HK-2 (cell line): ENCODE results near the gene ZNF516.

Experiments
- DNase-seq: peaks from one replicate; pipeline ENCODE4 v3.0.0-alpha.2; 2018; ENCODE audit not compliant: unreplicated experiment

Gene ZNF516

DNA sequence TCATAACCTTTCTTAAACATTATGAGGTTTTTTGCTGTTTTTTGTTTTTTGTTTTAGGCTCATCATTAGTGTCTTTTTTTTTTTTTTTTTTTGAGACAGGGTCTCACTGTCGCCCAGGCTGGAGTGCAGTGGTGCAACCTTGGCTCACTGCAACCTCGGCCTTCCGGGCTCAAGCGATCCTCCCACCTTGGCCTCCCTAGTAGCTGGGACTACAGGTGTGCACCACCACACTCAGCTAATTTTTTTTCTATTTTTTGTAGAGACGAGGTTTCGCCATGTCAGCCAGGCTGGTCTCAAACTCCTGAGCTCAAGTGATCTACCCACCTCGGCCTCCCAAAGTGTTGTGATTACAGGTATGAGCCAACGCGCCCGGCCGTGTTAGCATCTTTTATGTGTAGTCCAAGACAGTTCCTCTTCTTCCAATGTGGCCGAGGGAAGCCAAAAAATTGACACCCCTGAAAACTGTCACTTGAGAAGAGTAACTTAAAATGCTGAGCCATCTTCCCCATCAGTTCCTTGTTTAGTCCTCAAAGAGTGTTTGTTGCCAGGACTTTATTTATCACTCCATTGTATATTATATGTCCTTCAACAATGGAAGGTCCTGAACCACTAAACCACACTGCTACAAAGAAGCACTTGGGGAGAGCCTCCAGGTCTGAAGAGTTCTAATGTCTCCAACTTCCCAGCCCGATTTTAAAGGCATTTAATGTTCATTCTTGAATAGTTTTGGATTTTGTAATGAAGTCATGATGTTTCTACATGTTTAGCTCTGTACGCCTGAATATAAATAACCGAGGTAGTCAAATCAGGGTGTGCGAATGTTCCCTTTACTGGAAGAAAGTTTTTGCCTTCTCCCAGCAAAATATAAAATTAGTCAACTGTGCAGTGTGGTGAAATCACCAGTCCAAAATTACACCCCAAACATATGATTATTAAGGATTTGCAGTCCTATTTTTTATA, 26.4 kb downstream of the ZNF516 start:
- no peak for DNase-seq

DNA sequence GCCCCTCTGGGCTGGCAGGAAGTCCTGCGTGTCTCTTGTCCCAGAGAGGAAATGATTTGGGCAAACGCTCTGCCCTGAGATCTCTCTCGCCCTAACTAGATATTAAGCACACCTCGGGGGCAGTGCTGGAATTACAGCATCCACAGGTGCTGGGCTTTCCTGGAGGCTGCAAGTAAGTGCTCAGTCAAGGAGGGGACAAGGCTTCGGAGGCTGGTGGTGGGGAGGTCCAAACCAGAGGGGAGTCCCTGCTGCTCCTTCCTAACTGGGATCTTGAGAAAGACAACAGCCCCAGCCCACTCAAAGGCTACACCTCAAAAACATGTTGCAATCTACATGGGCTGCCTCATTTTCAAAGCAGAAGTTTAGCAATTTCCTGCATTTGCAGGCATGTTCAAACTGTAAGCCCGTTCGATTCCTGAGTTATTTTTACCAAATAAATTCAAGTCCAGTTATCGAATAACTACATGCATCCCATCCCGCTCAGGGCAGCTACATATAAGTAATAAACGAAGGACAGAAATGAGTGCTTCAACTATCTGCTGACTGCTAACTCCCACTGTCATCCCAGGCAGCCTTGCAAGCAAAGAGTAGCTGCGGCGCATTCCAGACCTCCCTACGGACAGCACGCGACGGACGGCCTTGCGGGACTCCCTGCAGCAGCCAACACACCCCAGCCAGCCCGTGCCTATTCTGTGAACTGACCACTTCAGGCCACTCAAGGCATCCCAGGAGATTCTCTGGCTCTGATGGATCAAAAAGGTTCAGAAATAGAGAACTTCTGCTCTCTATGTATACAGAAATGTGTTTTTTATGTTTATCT, 27.5 kb downstream of the ZNF516 start:
- DNase-seq, result no peak

DNA sequence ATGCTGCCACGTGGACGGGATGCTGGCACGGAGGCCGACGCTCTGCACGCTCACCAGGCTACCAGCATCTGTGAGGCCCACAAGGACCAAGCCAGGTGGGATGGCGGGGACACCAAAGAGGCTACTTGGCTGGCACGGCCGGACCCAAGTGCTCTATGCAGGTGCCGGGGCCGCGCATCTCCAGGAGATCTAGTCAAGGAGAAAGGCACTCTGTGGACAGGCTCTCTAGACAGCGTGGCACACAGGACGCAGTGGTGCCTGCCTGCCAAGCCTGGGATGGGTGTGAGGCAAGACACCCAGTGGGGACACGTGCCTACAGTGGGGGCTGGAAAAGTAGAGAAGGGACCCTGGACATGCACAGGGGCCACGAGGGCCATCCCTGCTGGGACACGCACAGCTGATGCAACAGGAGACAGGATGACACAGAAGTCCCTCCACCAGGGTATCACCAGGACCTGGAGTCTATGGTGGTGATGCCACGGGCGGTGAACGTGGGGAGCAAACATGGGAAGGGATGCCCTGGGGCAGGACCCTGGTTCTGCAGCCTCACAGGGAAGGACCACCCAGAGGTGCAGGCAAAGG, 28.5 kb downstream of the ZNF516 start:
- DNase-seq, result no peak

- no peak for DNase-seq
Measured at GRCh38 chr18:76465630-76466409, 29.2 kb downstream of the ZNF516 start.

DNA sequence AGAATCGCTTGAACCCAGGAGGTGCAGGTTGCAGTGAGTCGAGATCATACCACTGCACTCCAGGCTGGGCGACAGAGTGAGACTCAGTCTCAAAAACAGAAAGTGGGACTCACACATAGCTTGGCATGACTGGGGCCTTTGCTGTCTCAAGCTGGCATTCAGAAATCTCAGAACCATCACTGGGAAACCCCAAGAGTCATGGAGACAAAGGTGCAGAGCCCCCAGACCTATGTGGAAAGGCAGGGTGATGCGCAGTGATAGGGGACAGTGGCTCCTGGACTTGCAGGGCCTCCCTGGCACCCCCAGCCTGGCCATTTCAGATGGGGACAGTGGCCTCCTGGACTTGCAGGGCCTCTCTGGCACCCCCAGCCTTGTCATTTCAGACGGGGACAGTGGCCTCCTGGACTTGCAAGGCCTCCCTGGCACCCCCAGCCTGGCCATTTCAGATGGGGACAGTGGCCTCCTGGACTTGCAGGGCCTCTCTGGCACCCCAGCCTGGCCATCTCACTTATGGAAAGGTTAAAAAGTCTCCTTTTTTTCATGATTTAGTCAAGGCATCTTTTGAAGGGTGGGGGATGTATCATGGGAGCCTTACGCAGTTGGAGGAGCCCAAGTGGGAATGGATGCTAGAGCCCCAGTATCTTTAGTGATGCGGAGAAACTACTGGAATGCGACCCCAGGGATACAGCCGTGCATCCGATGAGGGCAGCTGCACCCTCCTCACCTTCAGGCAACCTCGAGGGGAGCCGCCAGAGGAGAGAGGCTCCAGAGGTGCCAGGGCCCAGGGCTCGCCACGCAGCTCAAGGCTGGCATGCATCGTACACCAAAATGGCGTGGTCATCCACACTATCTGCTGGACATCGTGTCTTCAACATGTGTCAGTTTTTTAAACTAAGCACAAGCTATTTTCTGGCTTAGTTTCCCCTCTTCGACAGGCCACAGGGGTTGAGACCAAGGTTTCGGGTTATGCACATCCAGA, 30.5 kb downstream of the ZNF516 start:
- DNase-seq, result no peak

DNA sequence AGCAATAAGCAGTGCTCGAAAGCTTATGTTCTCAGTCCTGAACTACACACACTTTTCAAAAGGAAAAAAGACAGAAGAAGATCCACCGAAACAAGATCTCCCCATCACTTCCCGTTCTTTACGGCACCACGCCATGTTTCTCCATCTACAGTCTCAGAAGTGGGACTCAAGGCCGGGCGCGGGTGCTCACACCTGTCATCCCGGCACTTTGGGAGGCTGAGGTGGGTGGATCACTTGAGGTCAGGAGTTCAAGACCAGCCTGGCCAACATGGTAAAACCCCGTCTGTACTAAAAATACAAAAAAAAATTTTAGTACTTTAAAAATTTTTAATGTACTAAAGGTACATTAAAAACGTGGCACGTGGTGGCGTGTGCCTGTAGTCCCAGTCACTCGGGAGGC, 31.2 kb downstream of the ZNF516 start:
- no peak for DNase-seq

DNA sequence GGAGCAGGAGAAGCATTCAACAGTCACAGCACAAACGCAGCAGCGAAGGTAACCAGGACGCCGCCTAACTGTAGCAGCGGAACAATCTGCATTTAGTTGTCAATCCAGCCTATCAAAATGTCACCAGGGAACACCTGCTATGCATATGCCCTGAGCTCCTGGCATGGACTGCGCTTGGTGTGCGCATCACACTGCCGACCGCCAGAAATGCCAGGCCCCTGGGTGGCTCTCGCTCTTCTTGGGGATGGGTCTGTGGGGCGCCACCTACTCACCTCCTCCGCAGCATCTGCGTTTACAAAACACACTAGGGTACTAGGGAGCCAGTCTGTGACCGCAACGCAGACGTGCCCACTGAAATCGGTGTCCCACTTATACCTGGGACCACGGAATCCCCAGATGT, 31.7 kb downstream of the ZNF516 start:
- no peak for DNase-seq

DNA sequence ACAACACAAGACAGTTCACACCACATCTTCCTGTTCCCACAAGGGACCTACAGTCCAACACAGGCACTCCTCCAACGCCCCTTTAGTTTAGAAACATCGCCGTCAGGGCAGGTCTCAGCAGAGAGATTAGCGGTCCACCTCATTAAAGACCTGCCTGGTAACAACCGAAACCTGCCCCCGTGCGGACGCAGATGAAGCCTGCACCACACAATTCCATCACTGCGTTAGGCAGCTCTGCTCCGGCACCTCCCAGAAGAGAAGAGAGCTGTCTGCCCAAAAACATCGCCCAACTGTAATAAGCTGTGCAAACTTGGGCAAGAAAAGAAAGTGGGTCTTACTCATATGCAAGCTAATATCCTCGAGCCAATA, 32.7 kb downstream of the ZNF516 start:
- no peak for DNase-seq

DNA sequence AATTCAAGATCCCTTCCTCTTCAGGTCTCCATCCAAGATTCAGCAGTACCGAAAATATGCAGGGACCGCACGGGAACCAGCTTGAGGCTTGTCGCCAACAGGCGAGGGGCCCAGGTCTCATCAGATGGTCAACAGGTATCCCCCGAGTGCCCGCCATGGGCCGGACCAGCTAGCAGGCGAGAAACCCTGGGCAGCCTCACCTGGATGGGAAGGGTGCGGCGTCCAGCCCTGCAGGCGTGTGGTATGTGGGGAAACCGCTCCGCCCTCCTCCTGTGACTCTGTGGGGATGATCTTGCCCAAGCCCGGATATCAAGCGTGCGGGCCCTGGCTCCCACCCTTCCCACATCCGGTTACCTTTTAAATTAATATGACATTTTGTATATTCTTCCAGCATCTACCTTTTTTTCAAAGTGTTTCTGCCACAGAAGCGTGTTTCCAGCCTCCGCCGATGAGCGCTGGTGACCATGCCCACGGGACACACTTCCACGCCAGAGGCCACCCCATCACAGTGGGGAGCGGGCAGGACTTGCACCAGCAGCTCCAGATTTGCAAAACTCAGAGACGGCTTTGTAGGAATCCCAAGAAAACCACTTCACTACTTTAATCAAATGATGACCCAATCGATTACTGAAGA, 33.2 kb downstream of the ZNF516 start:
- no peak for DNase-seq

GRCh38 chr18:76461148-76461547, 33.9 kb downstream of the ZNF516 start:
- no peak for DNase-seq

DNA sequence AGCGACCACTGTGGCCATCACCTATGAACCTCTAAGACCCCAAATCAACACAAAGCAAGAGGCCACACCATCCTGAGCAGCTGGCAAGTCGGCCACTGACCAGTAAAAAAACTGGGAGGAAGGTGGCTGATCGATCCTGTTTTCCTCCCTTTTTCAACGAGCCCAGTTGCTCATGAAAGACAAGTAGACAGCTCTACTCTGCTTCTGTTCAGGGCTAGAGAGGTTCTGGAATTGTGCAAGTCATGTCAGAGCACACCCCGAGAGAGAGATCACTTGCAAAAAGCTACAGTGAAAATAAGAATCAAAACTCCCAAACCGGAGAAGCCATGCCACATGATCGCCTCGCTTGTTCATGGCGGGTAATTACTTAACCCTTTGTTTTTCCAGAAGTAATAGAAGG, 34.6 kb downstream of the ZNF516 start:
- DNase-seq, result no peak

GRCh38 chr18:76459687-76460350, 35.2 kb downstream of the ZNF516 start:
- peak; percentile 77 for DNase-seq

DNA sequence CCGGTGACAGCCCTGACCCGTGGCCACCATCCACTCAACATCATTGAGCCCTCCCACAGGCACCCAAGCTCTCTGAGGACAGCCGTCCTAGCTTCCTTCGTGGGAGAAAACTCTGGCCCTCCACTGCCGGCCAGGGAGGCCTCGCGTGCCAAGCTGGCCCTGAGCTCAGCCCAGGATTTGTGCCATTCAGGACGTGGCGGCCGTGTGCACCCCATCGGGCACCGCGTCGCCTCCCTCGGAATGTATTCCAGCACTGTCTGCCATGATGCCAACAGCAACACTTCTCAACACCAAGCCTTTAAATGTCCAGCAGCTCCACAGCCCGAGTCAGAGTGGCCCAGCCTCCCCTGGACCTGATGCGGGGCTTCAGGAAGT, 35.7 kb downstream of the ZNF516 start:
- DNase-seq, result no peak

DNA sequence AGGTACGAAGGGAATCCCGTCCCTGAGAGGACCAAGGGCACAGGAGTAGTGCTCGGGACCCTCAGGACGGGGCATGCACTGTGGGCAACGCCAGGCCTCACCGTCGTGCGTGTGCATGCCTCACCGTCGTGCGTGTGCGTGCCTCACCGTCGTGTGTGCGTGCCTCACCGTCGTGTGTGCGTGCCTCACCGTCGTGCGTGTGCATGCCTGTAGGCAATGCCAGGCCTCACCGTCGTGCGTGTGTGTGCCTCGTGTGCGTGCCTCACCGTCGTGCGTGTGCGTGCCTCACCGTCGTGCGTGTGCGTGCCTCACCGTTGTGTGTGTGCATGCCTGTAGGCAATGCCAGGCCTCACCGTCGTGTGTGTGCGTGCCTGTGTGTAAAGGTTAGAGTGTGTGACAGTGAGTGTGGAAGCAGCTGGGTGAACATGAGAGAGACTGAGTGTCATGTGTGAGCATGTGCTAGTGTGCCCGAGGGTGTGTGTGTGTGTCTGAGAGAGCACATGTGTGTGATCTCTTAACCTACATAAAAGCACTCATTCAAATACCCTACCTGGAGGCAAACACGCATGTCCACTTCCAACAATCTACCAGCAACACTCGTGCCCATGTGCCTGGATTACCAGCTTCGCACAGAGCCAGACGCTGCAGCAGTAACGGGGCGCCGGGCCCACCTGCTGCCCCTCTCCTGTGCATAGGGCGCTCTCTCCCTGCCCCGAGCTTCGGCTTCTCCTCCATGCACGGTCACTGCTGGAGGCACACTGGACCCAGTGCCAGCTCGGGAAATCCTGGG, 36.3 kb downstream of the ZNF516 start:
- no peak for DNase-seq

DNA sequence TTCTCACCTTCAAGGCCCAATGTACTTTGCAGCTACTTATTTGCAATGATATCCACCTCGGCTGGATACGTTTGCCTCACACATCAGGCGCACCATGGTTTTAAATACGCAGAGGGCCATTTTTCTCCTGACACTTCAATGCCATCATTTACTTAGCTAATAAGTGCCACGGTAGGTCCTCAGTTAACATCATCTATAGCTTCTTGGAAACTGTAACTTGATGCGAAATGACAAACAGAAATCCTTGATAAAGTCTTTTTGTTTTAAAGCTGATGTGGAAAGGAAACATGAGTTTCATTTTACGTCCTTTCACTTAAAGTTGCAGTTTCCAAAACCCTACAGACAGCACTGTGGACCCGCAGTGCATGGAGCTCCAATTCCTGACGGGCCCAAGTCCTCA, 37.1 kb downstream of the ZNF516 start:
- DNase-seq, result no peak

DNA sequence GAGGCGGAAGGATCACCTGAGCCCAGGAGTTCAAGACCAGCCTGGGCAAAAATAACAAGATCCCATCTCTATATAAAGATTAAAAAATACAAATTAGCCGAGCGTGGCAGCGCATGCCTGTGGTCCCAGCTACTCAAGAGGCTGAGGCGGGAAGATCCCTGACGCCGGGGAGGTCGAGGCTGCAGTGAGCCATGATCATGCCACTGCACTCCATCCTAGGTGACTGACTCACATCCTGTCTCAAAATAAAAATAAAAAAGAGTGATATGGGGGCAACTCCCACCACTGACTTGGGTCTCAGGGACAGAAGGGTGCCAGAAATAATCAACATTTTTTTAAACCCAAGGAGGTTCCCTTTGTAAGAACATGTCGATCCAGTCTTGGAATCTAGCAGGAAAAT, 37.6 kb downstream of the ZNF516 start:
- DNase-seq, result peak; percentile 57

GRCh38 chr18:76456823-76457222, 38.2 kb downstream of the ZNF516 start:
- no peak for DNase-seq

- no peak for DNase-seq
Measured at GRCh38 chr18:76456018-76456750, 38.9 kb downstream of the ZNF516 start.
